HG02870 (cell line): ENCODE measurements around the gene PCDHB1.
"Not testable (repeated sequence)": the region's sequence is repeated elsewhere in the genome, so short reads cannot be mapped to it uniquely, and the experiment has no call there.

Source experiments
- ATAC-seq: cut with Tn5 transposase; IDR thresholded peaks from one replicate; pipeline ENCODE4 v1.9.1; 2021; ENCODE audit warnings: mild to moderate bottlenecking, moderate library complexity; ENCODE audit not compliant: unreplicated experiment

The PCDHB1 gene

DNA sequence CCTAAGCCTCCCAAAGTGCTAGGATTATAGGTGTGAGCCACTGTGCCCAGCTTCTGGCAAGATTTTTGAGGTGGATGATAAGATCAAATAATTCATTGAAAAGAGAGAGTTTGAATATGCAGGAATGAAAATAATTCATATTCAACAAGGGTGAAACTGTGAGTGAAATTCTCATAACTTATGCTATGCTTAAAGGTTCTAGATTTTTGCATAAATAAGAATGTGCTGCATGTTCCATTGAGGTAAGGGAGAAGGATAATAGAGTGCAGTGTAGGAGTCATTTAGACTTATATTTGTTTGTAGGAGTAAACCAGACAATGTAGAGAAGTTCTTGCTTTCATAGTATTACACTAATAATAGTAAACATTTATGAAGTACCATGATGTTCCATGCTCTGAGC is 31.1 kb downstream of the PCDHB1 start:
- no peak for ATAC-seq

DNA sequence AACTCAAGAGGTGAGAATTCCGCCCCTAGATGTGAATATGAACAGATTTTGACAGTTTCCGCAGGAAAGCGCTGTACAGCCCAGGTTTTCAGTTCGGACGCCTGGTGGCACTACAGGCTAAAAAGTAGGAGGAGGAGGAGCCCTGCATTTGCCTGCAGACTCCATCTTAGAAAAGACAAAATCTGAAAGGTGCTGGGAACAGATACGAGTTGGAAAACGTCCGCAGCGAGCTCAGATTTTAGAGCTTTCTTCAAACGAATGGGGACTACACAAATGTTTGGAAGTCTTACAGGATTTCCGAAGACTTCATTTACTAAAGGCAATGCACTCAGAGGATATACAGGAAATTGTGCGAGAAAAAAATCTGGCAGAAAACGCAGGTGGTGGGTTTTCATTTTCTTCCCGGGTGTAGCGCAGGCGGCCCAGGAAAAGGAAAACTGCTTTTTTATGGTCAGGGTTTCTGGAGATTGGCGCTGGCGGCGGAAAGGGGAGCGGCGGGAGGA is 33.4 kb downstream of the PCDHB1 start:
- ATAC-seq, result no peak

DNA sequence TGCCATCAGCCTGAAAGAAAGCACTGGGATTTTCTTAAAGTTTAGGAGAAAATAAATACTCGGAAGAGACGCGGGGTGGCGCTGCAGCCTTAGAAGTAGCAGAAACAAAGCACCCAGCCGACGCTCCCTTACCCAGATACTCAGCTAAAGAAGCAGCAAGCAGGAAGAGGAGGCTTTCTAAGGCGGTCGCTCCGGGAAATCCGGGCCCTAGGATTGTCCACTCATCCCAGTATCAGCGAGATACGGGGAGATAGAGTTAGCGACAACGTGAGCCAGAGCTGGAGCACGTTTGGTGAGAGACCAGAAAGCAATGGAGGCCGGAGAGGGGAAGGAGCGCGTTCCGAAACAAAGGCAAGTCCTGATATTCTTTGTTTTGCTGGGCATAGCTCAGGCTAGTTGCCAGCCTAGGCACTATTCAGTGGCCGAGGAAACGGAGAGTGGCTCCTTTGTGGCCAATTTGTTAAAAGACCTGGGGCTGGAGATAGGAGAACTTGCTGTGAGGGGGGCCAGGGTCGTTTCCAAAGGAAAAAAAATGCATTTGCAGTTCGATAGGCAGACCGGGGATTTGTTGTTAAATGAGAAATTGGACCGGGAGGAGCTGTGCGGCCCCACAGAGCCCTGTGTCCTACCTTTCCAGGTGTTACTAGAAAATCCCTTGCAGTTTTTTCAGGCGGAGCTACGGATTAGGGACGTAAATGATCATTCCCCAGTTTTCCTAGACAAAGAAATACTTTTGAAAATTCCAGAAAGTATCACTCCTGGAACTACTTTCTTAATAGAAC is 43.5 kb downstream of the PCDHB1 start, which contains the start of gene PCDHB2:
PCDHB2 (plus strand) TSS at position 135 of the 782 bp plus-strand sequence; CDS start at position 311, 176 bp downstream.
- ATAC-seq, result no peak

DNA sequence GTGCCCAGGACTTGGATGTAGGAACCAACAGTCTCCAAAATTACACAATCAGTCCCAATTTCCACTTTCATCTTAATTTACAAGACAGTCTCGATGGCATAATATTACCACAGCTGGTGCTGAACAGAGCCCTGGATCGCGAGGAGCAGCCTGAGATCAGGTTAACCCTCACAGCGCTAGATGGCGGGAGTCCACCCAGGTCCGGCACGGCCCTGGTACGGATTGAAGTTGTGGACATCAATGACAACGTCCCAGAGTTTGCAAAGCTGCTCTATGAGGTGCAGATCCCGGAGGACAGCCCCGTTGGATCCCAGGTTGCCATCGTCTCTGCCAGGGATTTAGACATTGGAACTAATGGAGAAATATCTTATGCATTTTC is 44.1 kb downstream of the PCDHB1 start:
- ATAC-seq, result no peak

DNA sequence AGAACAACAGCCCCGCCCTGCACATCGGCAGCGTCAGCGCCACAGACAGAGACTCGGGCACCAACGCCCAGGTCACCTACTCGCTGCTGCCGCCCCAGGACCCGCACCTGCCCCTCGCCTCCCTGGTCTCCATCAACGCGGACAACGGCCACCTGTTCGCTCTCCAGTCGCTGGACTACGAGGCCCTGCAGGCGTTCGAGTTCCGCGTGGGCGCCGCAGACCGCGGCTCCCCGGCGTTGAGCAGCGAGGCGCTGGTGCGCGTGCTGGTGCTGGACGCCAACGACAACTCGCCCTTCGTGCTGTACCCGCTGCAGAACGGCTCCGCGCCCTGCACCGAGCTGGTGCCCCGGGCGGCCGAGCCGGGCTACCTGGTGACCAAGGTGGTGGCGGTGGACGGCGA is 45.0 kb downstream of the PCDHB1 start:
- ATAC-seq, result not testable (repeated sequence)

DNA sequence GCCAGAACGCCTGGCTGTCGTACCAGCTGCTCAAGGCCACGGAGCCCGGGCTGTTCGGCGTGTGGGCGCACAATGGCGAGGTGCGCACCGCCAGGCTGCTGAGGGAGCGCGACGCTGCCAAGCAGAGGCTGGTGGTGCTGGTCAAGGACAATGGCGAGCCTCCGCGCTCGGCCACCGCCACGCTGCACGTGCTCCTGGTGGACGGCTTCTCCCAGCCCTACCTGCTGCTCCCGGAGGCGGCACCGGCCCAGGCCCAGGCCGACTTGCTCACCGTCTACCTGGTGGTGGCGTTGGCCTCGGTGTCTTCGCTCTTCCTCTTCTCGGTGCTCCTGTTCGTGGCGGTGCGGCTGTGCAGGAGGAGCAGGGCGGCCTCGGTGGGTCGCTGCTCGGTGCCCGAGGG is 45.4 kb downstream of the PCDHB1 start:
- ATAC-seq, result not testable (repeated sequence)

DNA sequence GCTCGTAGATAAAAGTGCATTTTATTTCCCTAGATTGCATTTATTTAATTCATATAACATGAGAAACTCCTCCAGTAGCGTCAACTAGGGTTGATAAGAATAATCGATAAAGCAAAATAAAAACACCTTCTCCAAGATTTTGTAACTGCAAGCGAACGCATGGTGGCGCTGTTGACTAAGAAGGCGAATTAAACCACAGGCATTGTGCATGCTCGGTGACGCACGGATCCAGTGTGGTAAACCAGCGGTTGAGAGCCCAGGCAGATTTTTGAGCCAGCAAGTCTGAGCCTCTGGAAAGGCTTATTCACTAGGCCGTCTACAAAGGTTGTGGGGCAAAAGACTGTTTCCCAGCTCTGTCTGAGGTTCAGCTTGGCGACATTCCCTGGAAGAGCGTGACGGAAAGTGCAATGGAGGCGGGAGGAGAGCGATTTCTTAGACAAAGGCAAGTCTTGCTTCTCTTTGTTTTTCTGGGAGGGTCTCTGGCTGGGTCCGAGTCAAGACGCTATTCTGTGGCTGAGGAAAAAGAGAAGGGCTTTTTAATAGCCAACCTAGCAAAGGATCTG is 49.1 kb downstream of the PCDHB1 start, which contains the start of gene PCDHB3:
PCDHB3 (plus strand) TSS at position 231 of the 563 bp plus-strand sequence; CDS start at position 408, 177 bp downstream.
- no peak for ATAC-seq

DNA sequence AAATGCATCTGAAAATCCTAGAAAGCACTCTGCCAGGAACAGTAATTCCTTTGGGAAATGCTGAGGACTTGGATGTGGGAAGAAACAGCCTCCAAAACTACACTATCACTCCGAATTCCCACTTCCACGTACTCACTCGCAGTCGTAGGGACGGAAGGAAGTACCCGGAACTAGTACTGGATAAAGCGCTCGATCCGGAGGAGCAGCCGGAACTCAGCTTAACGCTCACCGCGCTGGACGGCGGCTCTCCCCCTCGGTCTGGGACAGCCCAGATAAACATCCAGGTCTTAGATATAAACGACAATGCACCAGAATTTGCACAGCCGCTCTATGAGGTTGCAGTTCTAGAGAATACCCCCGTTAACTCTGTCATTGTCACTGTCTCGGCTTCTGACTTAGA is 49.9 kb downstream of the PCDHB1 start:
- no peak for ATAC-seq

DNA sequence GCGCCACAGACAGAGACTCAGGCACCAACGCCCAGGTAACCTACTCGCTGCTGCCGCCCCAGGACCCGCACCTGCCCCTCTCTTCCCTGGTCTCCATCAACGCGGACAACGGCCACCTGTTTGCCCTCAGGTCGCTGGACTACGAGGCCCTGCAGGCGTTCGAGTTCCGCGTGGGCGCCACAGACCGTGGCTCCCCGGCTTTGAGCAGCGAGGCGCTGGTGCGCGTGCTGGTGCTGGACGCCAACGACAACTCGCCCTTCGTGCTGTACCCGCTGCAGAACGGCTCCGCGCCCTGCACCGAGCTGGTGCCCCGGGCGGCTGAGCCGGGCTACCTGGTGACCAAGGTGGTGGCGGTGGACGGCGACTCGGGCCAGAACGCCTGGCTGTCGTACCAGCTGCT is 50.9 kb downstream of the PCDHB1 start:
- ATAC-seq, result not testable (repeated sequence)

DNA sequence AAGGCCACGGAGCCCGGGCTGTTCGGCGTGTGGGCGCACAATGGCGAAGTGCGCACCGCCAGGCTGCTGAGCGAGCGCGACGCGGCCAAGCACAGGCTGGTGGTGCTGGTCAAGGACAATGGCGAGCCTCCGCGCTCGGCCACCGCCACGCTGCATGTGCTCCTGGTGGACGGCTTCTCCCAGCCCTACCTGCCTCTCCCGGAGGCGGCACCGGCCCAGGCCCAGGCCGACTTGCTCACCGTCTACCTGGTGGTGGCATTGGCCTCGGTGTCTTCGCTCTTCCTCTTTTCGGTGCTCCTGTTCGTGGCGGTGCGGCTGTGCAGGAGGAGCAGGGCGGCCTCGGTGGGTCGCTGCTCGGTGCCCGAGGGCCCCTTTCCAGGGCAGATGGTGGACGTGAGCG is 51.3 kb downstream of the PCDHB1 start:
- ATAC-seq, result not testable (repeated sequence)

DNA sequence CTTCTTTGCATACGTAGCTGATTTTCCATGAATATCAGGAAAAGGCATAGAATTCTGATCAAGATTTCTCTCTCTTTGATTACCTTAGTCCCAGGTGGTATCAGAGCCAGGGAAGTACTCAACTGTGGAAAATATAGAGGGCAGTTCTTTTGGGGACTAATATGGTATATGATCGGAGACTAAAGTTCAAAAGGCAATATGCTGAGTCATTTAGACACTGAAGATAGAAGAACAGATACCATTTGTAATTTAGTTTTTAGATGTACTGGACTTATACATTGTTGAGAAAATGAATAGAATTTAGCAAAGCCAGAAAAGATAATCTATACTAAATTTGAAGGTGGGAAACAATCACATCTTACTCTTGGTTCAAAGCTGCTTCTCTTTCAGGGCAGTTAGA is 54.2 kb downstream of the PCDHB1 start:
- no peak for ATAC-seq
